HG02571 (cell line): ENCODE measurements around the gene ZEB2.

Experiments
- ATAC-seq: cut with Tn5 transposase; IDR thresholded peaks from one replicate; pipeline ENCODE4 v1.9.1; 2021; ENCODE audit warnings: mild to moderate bottlenecking, moderate library complexity; ENCODE audit not compliant: unreplicated experiment

ZEB2 gene

GRCh38 chr2:144519934-144520731 is at the start of gene ZEB2:
Gene ZEB2, minus strand, starts transcription at chr2:144520119. Its CDS starts 2,769 bp downstream, at chr2:144517350.
- ATAC-seq: no peak

GRCh38 chr2:144567745-144568144 is 47.8 kb upstream of the ZEB2 start:
- ATAC-seq: no peak

GRCh38 chr2:144566448-144566847 is 46.5 kb upstream of the ZEB2 start:
- no peak for ATAC-seq

GRCh38 chr2:144560251-144560650 is 40.3 kb upstream of the ZEB2 start:
- ATAC-seq: no peak

GRCh38 chr2:144559681-144560080 is 39.8 kb upstream of the ZEB2 start:
- ATAC-seq: no peak

- no peak for ATAC-seq
Measured at GRCh38 chr2:144559242-144559641, 39.3 kb upstream of the ZEB2 start.

GRCh38 chr2:144554492-144555210 is 34.7 kb upstream of the ZEB2 start:
- ATAC-seq: no peak

GRCh38 chr2:144553379-144553778 is 33.5 kb upstream of the ZEB2 start:
- no peak for ATAC-seq

- no peak for ATAC-seq
Measured at GRCh38 chr2:144552821-144553220, 32.9 kb upstream of the ZEB2 start.

GRCh38 chr2:144550911-144551310 is 31.0 kb upstream of the ZEB2 start:
- no peak for ATAC-seq

- ATAC-seq: no peak
Measured at GRCh38 chr2:144550084-144550483, 30.2 kb upstream of the ZEB2 start.

GRCh38 chr2:144548532-144549191 is 28.7 kb upstream of the ZEB2 start:
- ATAC-seq: no peak

GRCh38 chr2:144548088-144548487 is 28.2 kb upstream of the ZEB2 start:
- no peak for ATAC-seq

GRCh38 chr2:144547494-144547893 is 27.6 kb upstream of the ZEB2 start:
- ATAC-seq: no peak

- ATAC-seq: no peak
Measured at GRCh38 chr2:144546933-144547332, 27.0 kb upstream of the ZEB2 start.

GRCh38 chr2:144545787-144546186 is 25.9 kb upstream of the ZEB2 start:
- ATAC-seq: no peak

- no peak for ATAC-seq
Measured at GRCh38 chr2:144544053-144544452, 24.1 kb upstream of the ZEB2 start.

GRCh38 chr2:144541396-144541795 is 21.5 kb upstream of the ZEB2 start:
- ATAC-seq: no peak

- no peak for ATAC-seq
Measured at GRCh38 chr2:144539289-144539782, 19.4 kb upstream of the ZEB2 start.

- ATAC-seq: no peak
Measured at GRCh38 chr2:144535300-144535699, 15.4 kb upstream of the ZEB2 start.

GRCh38 chr2:144533221-144533620 is 13.3 kb upstream of the ZEB2 start:
- no peak for ATAC-seq

- ATAC-seq: no peak
Measured at GRCh38 chr2:144530596-144530995, 10.7 kb upstream of the ZEB2 start.
